HG03439 (cell line): Measurements from ENCODE around the gene TMEM132C.

Source experiments
- ATAC-seq: cut with Tn5 transposase; IDR thresholded peaks from one replicate; pipeline ENCODE4 v1.9.1; 2021; ENCODE audit warnings: mild to moderate bottlenecking, moderate library complexity; ENCODE audit not compliant: unreplicated experiment

Gene TMEM132C

DNA sequence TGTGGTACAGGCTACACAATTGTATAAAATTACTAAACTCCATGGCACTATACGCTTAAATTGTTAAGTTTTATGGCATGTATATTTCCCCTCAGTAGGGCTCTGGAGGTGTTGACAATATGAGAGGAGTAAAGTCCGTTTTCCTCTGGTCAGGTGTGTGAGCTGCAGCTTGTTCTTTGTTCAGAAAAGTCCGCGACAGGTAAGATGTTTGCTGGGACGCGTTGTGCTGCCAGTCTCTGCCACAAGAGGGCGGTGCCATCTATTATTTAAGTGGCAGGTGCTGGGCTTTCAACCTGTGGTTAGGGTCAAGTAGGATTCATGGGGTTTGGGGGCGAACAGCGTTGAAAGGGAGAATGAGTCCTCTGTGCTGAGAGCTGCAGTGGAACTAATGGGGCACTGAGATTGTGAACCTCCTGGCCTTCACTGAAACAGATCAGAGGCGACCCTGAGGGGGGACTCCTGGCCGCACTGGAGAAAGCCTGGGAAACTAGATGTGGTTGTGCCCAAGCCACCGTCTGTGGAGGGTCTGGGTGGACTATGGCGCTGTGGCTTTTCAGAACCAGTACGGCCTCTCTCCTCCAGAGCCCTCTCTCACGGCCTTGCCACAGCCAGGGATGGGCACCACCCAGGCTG, 377.8 kb downstream of the TMEM132C start:
- ATAC-seq, result no peak

DNA sequence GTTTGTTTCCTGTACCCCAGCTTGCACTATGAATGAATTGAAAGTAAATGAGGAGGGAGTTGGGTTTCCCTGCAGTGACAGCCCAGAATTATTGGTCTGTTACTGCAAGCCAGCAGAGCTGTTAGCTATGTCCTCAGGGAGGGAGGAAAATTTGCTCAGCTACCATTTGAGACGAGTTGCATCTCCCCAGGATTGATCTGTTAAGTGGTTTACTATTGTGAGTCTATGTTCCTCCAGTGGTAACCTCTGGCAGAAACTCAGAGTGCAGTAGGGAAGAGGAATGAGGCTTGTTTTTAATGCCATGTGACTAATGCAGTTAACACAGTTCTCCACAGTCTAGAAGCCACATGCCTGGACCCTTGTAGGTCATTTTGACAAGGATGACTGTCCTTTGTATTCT, 382.9 kb downstream of the TMEM132C start:
- no peak for ATAC-seq

DNA sequence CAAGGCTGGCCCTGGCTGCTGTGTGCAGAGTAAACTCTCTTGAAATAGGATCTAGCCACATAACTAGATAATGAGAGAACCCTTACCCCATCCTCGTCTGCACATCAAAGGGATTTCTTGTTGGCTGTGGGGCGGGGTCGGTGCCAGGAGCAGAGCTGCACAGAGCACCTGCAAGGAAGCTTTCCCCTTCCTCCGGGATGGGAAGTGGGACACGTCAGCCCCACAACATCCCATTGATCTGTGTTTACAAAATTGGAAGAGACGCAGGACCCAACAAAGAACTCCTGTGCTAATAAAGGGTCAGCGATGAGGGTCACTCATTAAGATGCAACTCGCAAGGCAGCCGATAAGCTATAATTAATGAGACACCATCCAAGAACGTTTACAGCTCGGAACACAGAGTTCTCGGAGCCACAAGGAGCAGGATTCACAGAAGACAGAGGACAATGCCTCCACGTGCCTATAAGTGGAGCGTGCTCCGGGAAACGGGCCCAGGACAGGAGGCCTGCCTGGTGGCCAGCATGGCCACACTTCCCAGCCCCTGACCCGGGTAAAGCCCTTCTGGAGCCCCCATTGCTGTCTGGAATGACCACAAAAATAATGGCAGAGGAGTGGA, 385.3 kb downstream of the TMEM132C start:
- ATAC-seq, result no peak

DNA sequence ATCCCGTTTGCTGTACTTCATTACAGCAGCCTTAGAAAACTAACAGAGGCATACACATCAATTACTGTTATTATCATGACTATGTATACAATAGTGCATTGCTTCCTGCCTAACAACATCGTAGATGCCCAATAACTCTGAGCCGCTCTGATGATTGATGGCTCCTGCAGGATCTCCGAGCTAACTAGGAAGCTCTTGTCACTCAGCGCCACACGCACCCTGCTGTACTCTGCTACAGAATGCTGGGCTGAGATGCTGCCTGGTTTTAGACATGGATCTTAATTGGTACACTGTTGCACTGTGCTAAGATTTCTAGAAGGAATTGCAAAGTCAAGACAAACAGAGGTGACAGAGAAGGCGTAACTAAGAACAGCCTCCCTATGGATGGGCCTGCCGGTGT, 387.5 kb downstream of the TMEM132C start:
- ATAC-seq, result no peak

DNA sequence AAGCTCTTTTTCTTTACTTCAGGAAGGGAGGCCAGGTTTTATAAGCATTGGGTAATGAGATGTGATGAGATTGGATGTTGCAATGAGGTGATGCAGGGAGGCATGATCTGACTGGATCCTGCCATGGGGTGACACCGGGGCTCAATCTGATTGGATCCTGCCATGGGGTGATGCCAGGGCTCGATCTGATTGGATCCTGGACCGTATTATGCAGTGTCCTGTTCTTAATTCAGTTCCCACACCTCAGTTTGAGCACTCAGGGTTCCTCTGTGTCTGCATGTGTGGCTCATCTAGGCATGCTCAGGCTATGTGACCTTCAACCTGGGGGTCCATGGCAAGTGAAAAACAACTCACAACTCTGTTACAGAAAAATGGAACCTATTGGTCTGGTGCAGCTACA, 390.4 kb downstream of the TMEM132C start:
- ATAC-seq, result no peak

DNA sequence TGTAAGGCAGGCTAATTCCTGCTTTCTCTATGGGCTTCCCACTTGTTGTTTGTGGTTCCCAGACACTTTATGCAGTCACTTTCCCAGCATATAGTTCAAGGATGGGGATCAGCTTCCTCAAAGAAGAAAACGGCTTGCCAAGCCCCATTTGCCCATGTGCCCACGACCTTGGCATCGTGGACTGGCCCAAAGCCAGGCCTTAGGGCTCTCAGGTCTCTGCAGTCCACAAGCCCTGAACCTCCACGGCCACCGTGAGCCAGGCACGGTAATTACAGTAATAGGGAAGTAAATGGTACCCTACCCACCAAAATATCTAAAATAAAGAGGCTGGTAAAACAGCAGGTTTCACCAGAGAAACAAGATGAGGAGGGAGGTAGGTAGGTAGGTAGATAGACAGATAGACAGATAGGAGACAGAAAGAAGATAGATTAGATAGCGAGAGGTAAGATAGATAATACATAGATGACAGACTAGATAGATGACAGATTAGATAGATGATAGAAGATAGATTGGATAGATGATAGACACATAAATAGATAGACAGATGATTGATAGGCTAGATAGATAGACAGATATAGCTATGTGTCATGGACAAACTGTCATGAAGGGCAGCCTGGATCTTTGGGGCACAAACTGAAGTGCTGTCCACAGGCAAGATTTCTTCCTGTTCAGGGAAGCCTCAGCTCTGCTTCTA, 393.7 kb downstream of the TMEM132C start:
- ATAC-seq, result no peak

DNA sequence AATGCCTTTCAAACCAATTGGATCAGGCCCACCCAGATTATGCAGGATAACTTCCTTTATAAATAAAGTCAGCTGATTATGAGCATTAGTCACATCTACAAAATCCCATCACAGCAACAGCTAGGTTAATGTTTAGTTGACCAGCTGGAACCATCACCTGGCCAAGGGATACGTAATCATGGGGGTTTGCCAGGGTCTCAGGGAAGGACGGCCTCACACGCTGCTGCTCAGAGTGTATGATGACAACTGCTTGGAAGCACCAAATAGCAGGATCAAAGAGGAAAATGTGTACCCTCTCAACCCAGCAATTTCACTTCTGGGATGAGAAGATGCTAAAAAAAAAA, 394.2 kb downstream of the TMEM132C start:
- ATAC-seq, result no peak

DNA sequence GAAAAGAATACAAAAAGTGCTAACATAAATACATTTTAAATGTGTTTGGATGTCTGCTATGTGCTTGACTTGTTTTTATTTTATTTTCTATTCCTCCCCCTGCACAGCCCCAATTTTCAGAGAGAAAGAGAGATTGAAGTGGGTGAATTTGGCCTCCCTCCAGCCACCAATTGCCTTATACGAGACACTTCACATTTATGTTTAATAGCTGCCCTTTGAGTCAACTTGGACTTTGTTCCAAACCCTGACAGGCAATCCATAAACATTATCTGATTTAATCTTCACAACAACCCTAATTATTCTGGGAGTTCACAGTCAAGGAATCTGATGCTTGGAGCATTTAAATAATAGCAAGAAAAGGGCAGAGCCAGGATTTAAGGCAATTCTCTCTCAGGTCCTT, 395.1 kb downstream of the TMEM132C start:
- no peak for ATAC-seq

DNA sequence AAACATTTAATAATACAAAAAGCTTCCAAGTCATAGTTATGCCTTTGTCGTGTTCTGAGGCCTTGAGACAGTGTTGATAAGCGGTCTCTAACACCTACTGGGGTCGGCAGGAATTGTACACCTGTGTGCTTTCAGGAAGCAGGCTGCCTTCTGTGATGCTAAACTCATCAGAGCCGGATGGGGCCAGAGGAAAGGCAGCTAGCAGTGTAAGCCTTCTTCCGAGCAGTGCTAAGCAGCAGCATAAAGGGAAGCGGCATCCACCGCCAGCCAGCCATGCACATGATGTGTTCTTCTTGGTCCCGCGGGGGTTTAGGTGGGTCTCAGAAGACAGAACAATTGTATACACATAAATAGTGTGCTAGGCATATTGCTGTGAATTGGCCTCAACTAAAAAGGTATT, 397.5 kb downstream of the TMEM132C start:
- no peak for ATAC-seq

DNA sequence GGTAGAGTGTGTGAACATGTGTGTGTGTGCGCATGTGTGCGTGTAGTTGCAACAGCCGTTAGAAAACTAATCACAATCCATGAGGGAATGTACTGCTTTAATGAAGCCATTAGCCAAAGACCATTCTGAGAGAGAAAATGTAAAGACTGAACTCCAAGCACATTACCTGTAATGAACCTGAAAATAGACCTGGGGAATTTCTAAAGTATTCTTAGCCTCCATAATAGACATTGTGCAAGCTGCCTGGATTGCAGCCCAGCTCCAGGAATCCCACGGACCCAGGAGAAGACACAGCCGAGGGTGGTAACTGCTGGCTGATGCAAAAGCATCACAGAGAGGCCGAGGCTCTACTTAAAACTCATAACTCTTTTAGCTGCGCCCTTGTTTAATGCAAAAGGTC, 400.2 kb downstream of the TMEM132C start:
- ATAC-seq, result no peak

DNA sequence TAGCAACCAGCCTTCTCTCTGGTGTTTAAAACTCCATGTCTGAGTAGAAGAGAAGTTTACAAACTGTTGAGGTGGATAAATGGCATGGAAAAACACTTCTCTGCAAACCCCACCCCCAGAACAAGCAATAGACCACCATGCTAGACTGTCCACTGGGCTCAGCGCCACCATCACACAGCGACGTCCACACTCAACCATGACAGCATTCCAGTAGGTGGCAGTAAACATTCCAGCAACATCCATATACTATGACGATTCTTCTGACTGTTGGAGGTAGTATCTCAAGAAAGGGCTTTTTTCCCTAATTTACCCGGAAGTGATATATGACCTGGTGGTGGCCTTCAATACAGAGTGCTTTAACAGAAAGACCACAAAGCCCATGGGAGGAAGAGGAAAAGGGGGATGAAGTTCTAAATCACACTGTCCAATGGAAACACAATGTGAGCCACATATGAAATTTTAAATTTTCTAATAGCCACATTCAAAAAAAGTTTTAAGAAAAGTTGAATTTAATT, 404.6 kb downstream of the TMEM132C start:
- ATAC-seq, result no peak

DNA sequence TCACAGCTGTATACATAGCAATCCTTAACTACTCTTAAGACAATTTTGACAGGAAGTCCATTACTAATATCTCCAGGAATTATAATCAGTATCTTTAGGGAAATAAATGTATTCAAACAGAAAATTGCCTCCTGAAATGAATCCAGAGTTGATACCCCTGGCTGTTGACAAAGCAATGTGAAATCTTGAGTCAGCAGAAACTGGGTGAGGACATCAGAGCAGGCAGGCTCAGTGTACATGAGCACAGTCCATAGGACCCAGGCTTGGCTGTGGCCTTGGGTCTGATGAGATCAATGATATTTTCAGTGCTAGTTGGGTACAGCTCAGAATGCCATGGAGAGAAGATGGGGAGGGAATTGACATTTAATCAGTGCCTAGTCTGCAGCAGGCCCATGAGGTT, 405.5 kb downstream of the TMEM132C start:
- no peak for ATAC-seq

DNA sequence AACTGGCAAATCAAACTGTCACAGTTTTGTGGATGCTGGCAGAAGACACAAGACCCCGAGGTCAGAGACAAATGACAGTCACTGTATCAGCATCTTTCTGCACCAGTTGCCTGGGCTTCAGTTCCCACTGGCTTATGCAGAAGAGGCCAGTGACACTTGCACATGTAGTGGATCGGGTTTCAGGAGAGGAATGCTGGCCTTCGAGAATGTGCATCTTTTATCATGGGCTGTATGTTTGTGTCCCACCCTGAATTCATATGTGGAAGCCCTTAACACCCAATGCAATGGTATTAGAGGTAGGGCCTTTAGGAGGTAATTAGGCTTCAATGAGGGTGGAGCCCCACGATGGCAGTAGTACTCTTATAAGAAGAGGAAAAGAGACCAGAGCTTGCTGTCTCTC, 405.9 kb downstream of the TMEM132C start:
- no peak for ATAC-seq

DNA sequence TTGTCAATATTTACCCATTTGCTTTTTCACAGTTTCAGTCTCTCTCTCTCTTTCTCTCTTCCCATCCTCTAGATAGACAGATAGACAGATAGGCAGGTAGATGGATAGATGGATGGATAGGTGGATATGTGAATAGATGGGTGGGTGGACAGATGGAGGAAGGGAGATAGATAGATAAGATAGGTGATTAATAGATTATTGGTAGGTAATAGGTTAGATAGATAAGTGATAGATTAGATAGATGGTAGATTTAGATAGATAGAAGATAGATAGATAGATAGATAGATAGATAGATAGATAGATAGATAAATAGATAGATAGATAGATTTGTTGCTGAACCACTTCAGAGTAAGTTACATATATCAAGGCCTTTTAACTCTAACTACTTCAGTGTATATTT, 408.6 kb downstream of the TMEM132C start:
- ATAC-seq, result no peak

DNA sequence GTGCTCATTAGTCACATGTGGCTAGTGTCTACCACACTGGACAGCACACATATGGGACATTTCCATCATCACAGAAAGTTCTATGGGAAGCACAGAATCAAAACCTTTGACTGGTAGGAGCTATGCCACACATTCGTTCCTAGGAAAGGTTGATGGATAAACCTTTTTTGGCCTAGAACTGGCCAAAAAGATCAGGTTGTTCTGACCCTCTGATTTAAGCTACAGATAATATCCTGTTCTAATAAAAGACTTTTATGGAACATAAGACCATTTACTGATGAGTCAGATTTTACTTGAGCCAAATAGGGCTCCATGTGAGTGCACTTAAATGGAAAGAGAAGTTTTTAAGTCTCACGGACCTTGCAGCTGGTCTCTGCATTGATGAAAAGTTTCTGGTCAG, 413.6 kb downstream of the TMEM132C start:
- no peak for ATAC-seq

DNA sequence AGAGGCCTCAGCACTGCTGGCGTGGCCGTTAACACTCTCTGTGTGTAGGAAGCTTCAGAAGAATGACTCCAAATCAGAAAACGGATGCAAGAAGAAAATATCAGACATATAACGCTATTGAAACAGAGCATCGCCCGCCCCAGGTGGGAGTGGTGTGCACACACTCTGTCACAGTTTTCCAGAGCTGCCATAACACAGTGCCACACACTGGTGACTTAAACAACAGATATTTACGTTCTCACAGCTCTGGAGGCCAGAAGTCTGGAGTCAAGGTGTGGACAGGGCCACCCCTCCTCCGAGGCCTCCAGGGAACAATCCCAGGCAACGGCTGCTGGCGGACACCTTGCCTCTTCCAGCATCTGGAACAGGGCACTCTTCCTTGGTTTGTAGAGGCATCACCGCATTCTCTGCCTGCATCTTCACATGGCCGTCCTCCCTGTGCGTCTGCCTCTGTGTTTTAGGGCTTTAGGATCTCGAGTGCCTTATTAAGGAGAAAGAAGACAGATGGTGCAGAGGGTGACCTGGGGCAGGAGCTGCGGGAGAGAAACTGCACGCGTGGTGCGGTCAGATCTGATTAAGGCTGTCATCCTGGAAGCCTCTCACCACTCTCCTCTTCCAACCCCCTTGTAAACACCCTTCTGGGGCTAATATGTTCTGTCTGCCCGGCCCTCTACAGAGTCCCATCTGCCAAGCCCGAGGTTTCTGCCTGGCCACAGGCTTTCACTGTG, 415.7 kb downstream of the TMEM132C start:
- no peak for ATAC-seq

DNA sequence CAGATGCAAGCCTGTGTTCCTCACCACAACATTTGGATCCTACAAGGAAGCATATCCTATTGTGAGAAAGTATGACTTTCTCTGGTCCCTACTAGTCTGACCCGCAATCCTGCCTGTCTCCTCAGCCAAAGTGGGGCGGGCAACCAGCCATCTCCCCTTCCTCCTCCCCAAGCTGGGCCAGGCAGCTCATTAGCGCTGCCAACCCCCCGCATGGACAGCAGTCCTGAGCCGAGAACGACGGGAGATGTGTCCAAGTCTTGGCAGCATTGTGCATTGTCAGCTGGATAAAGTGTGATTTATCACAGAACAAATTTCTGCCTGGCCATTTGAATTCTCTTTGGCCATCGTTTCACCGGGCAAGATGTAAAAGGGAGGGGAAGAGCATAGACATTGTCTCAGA, 417.4 kb downstream of the TMEM132C start:
- no peak for ATAC-seq

DNA sequence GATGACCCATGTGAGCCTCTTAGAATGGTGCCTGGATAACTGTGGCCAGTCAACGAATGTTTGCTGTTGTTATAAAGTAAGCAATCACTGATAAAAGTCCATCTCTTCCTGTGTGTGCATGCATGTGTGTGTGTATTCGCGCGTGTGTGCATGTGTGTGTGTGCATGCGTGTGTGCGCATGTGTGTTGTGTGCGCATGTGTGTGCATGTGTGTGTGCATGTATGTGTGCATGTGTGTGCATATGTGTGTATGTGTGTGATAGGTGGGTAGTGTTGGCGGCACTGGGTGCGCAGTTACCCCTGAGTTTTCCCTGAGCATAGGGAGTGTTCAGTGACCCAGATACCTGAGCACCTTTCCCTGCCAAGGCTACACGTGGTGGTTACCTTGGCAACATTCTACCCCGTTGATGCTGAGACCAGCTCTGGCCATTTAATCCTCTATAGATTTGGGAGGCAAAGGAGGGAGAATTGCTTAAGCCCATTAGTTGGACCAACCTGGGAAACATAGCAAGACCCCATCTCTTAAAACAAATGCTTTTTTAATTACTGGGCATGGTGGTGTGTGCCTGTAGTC, 419.0 kb downstream of the TMEM132C start:
- no peak for ATAC-seq

DNA sequence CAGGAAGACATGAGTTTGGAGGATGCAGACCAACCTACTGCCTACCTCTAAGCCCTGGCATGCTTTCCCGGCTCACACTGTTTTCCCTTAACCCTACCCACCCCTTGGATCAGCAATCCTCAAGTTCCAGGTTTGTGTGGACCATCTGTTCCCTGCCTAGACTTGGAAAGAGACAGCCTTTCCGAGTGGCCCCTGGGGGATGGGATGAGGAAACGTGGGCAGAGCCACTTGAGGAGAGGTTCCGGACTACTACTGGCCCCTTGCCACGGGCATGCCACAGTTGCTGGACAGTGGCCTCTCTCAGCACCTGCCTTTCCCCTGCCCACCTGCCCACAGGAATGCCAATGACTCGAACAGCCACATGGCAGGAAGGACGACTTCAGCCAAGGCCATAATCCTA, 420.9 kb downstream of the TMEM132C start:
- ATAC-seq, result no peak

DNA sequence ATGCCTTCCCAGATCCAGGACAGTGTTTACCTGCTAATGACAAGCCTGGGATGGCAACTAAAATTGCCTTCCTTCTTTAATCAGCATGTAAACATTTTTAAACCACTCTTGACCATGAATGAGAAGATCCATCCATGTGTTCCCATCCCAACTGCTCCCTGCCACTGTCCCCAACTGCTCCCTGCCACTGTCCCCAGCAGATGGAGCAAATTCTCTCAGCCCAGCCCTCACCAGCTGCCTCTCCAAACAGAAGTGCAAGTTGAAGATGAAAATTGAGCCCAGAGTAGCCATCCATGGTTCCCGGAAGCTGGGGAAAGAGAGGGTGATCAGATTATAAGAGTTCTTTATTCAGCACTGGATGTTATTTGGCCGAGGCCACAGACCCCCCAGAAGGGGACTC, 423.7 kb downstream of the TMEM132C start:
- ATAC-seq, result no peak

DNA sequence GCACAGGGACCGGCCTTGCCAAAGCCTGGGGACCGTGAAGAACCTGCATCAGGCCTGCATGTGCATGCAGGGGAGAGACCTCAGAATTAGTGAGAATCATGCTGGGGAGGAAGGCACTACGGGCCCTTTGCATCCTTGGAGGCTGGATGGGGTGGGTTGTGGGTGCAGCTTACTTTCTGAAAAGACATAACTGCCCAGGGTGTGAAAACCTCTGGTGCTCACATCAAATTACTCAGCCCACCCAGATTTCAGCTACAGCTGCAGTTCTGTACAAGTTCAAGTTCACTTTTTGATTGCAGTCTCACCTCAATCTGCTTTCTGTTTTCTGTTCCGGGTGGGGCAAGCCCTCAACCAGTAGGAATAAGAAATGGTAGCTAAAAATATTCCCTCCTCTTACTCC, 426.1 kb downstream of the TMEM132C start:
- ATAC-seq, result no peak
